Stimulated activated CD4-positive, alpha-beta T cell treated with anti-CD3 and anti-CD28 coated beads, Interleukin-1b, Interleukin-23, amount 100 ng/mL, for 48 hours (primary cell): ENCODE data around the gene MAD1L1.

ENCODE experiments used
- DNase-seq: peaks from one replicate; pipeline ENCODE4 v3.0.0-alpha.2; 2020

MAD1L1 gene

GRCh38 chr7:2151801-2152612 lies 80.7 kb downstream of the MAD1L1 start:
- no peak for DNase-seq

- no peak for DNase-seq
These were observed 81.5 kb downstream of the MAD1L1 start for GRCh38 chr7:2151237-2151636.

- DNase-seq: no peak
These were observed 82.3 kb downstream of the MAD1L1 start for GRCh38 chr7:2150445-2150815.

- DNase-seq: no peak
These were observed 82.9 kb downstream of the MAD1L1 start for GRCh38 chr7:2149672-2150444.

- no peak for DNase-seq
These were observed 83.9 kb downstream of the MAD1L1 start for GRCh38 chr7:2148814-2149213.

- DNase-seq: no peak
These were observed 84.6 kb downstream of the MAD1L1 start for GRCh38 chr7:2148189-2148588.

GRCh38 chr7:2146676-2147472 lies 85.9 kb downstream of the MAD1L1 start:
- no peak for DNase-seq

GRCh38 chr7:2145835-2146580 lies 86.7 kb downstream of the MAD1L1 start:
- DNase-seq: no peak

- no peak for DNase-seq
These were observed 87.8 kb downstream of the MAD1L1 start for GRCh38 chr7:2144926-2145325.

- no peak for DNase-seq
These were observed 88.7 kb downstream of the MAD1L1 start for GRCh38 chr7:2143981-2144595.

- DNase-seq: no peak
These were observed 89.3 kb downstream of the MAD1L1 start for GRCh38 chr7:2143450-2143849.

- DNase-seq: no peak
These were observed 90.4 kb downstream of the MAD1L1 start for GRCh38 chr7:2142386-2142785.

GRCh38 chr7:2141651-2142050 lies 91.1 kb downstream of the MAD1L1 start:
- no peak for DNase-seq

- no peak for DNase-seq
These were observed 91.7 kb downstream of the MAD1L1 start for GRCh38 chr7:2141021-2141410.

GRCh38 chr7:2140216-2141020 lies 92.3 kb downstream of the MAD1L1 start:
- no peak for DNase-seq

- DNase-seq: no peak
These were observed 93.6 kb downstream of the MAD1L1 start for GRCh38 chr7:2139004-2139699.

GRCh38 chr7:2138146-2138765 lies 94.5 kb downstream of the MAD1L1 start:
- peak; percentile 56 for DNase-seq

- DNase-seq: no peak
These were observed 98.0 kb downstream of the MAD1L1 start for GRCh38 chr7:2134740-2135139.

- DNase-seq: no peak
These were observed 100.5 kb downstream of the MAD1L1 start for GRCh38 chr7:2132243-2132642.

GRCh38 chr7:2131800-2132199 lies 100.9 kb downstream of the MAD1L1 start:
- no peak for DNase-seq
